Measurements from ENCODE around the gene PRRX2. TPM values are rescaled to one million over a fixed set of nuclear protein-coding genes. Genes with fewer than 3 reads are reported as not detected.

Gene PRRX2
- total RNA-seq, 6 donors from 2014 or later, result 0.61 to 5.8 (median 1.3) TPM; not detected in 3

- H3K27ac ChIP-seq, result peak within 1 kb of the TSS; percentile 75 to 87 (median 83)
- H3K9me3 ChIP-seq, result no peaks in the 10 kb centered on the region
- H3K4me3 ChIP-seq, result peak within 1 kb of the TSS; percentile 71 to 99 (median 94)
- H3K27me3 ChIP-seq, result no peaks in the 10 kb centered on the region
- 0% methylated on average over 3 to 5 of the region's 93 CpGs for WGBS, 2 donors
- ATAC-seq (ENCODE audit: low FRiP score in 2 of 2) (peak; percentile 97 to 98), DNase-seq (peak; percentile 98 to 100)
- peaks cover 17 to 26% (median 23%) of the 10 kb centered on the region in 4 donors for H3K36me3 ChIP-seq
- peaks cover 20 to 29% (median 23%) of the 10 kb centered on the region in 4 donors for H3K4me1 ChIP-seq
- TF ChIP-seq CTCF (IDR thresholded peaks at IDR 0.05) (peak; percentile 100), POLR2A (IDR thresholded peaks at IDR 0.05) (peak in 1 of 4 donors; percentile 83), POLR2AphosphoS5 (IDR thresholded peaks at IDR 0.05) (peak; percentile 89 to 92), EP300 (IDR thresholded peaks at IDR 0.05) (peak in 1 of 4 donors; percentile 84)
These were observed 23.5 kb upstream of the PRRX2 start, which contains the start of gene ASB6 for GRCh38 chr9:129641750-129642585. TSS of gene ASB6 (minus strand) at chr9:129642151. CDS start at chr9:129641999, 152 bp downstream.

- Histone ChIP-seq H3K27me3 (no peaks in the 10 kb centered on the region), H3K4me3 (no peak overlapping the region), H3K9me3 (no peaks in the 10 kb centered on the region), H3K4me1 (peaks cover 20 to 29% (median 23%) of the 10 kb centered on the region in 4 donors), H3K27ac (no peak overlapping the region), H3K36me3 (peaks cover 4 to 8% (median 7%) of the 10 kb centered on the region in 4 donors)
- WGBS, 2 donors, result 89 to 90% methylated on average over 8 to 10 of the region's 10 CpGs
- TF ChIP-seq CTCF (IDR thresholded peaks at IDR 0.05), result no peak
- TF ChIP-seq POLR2AphosphoS5 (IDR thresholded peaks at IDR 0.05), result no peak
- no peak for ATAC-seq (ENCODE audit: low FRiP score in 2 of 2)
- no peak for DNase-seq
These were observed 21.7 kb upstream of the PRRX2 start for GRCh38 chr9:129643706-129644105.

DNA sequence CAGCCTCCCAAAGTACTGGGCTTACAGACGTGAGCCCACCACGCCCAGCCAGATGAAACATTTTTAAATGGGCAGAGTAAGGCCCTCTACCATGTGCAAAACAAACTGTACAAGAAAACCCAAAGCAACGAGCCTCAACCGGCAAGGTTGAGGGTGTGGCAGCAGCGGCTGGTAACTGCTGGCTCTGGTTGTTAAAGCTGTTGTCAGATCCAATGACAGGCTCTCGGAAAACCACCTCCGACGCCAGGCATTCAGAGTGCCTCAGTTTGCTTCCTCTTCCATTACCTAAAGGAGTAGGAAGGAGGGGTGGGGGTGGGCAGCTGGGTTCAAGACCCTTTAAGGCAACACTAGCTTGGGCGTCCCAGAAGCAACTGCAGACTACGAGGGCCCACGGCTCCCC lies 21.1 kb upstream of the PRRX2 start:
- Histone ChIP-seq H3K27ac (no peak overlapping the region), H3K36me3 (peaks cover 0 to 2% (median under 1%) of the 10 kb centered on the region in 4 donors), H3K4me3 (no peak overlapping the region), H3K9me3 (no peaks in the 10 kb centered on the region), H3K4me1 (peaks cover 20 to 28% (median 23%) of the 10 kb centered on the region in 4 donors), H3K27me3 (no peaks in the 10 kb centered on the region)
- ATAC-seq (ENCODE audit: low FRiP score in 2 of 2) (no peak), DNase-seq (no peak)
- 71 to 79% methylated on average over 11 of the region's 11 CpGs for WGBS, 2 donors
- TF ChIP-seq CTCF (IDR thresholded peaks at IDR 0.05) (no peak), POLR2A (IDR thresholded peaks at IDR 0.05) (no peak), POLR2AphosphoS5 (IDR thresholded peaks at IDR 0.05) (no peak), EP300 (IDR thresholded peaks at IDR 0.05) (no peak)

GRCh38 chr9:129644902-129645301 lies 20.5 kb upstream of the PRRX2 start:
- Histone ChIP-seq H3K27ac (no peak overlapping the region), H3K27me3 (no peaks in the 10 kb centered on the region), H3K9me3 (no peaks in the 10 kb centered on the region), H3K4me1 (peaks cover 17 to 23% (median 20%) of the 10 kb centered on the region in 4 donors), H3K36me3 (no peaks in the 10 kb centered on the region), H3K4me3 (no peak overlapping the region)
- WGBS, 2 donors, result 77 to 81% methylated on average over 10 to 14 of the region's 17 CpGs
- TF ChIP-seq POLR2AphosphoS5 (IDR thresholded peaks at IDR 0.05) (no peak), POLR2A (IDR thresholded peaks at IDR 0.05) (no peak), EP300 (IDR thresholded peaks at IDR 0.05) (no peak), CTCF (IDR thresholded peaks at IDR 0.05) (no peak)
- ATAC-seq (ENCODE audit: low FRiP score in 2 of 2), result no peak
- DNase-seq, result no peak

All from upper lobe of left lung (tissue), 6 donors.